ENCODE results near the gene MMP17.

MMP17 gene

GRCh38 chr12:131793243-131794022 lies 34.8 kb upstream of the MMP17 start:
- Histone ChIP-seq H3K4me1 (ENCODE audit: control insufficient read depth in 1 of 2, insufficient read depth in 2 of 2, low read length in 2 of 2) (no peaks in the 10 kb centered on the region), H3K27me3 (ENCODE audit: low read depth, low read length) (no peaks in the 10 kb centered on the region), H3K27ac (ENCODE audit: low read length) (no peak overlapping the region), H3K4me3 (ENCODE audit: low read depth in 1 of 2, low read length in 2 of 2) (no peak overlapping the region), H3K9me3 (ENCODE audit: control insufficient read depth in 1 of 2, low read length in 2 of 2) (no peaks in the 10 kb centered on the region), H3K36me3 (ENCODE audit: control insufficient read depth in 1 of 2, insufficient read depth in 2 of 2, low read length in 2 of 2) (peaks cover 47 to 49% of the 10 kb centered on the region in 2 donors)

GRCh38 chr12:131794061-131794460 lies 34.1 kb upstream of the MMP17 start:
- H3K4me1 ChIP-seq (ENCODE audit: control insufficient read depth in 1 of 2, insufficient read depth in 2 of 2, low read length in 2 of 2) = no peaks in the 10 kb centered on the region
- H3K27ac ChIP-seq (ENCODE audit: low read length) = no peak overlapping the region
- peaks cover 49 to 51% of the 10 kb centered on the region in 2 donors for H3K36me3 ChIP-seq (ENCODE audit: control insufficient read depth in 1 of 2, insufficient read depth in 2 of 2, low read length in 2 of 2)
- H3K4me3 ChIP-seq (ENCODE audit: low read depth in 1 of 2, low read length in 2 of 2) = no peak overlapping the region
- H3K9me3 ChIP-seq (ENCODE audit: control insufficient read depth in 1 of 2, low read length in 2 of 2) = no peaks in the 10 kb centered on the region
- H3K27me3 ChIP-seq (ENCODE audit: low read depth, low read length) = no peaks in the 10 kb centered on the region

- H3K36me3 ChIP-seq (ENCODE audit: control insufficient read depth in 1 of 2, insufficient read depth in 2 of 2, low read length in 2 of 2) = peaks cover 48 to 56% of the 10 kb centered on the region in 2 donors
- no peaks in the 10 kb centered on the region for H3K27me3 ChIP-seq (ENCODE audit: low read depth, low read length)
- no peaks in the 10 kb centered on the region for H3K4me1 ChIP-seq (ENCODE audit: control insufficient read depth in 1 of 2, insufficient read depth in 2 of 2, low read length in 2 of 2)
- no peak overlapping the region for H3K4me3 ChIP-seq (ENCODE audit: low read depth in 1 of 2, low read length in 2 of 2)
- no peak overlapping the region for H3K27ac ChIP-seq (ENCODE audit: low read length)
- no peaks in the 10 kb centered on the region for H3K9me3 ChIP-seq (ENCODE audit: control insufficient read depth in 1 of 2, low read length in 2 of 2)
These were observed 33.6 kb upstream of the MMP17 start for GRCh38 chr12:131794573-131794972.

GRCh38 chr12:131795064-131795463 lies 33.1 kb upstream of the MMP17 start:
- H3K27me3 ChIP-seq (ENCODE audit: low read depth, low read length) = no peaks in the 10 kb centered on the region
- H3K27ac ChIP-seq (ENCODE audit: low read length) = no peak overlapping the region
- peaks cover 45 to 60% of the 10 kb centered on the region in 2 donors for H3K36me3 ChIP-seq (ENCODE audit: control insufficient read depth in 1 of 2, insufficient read depth in 2 of 2, low read length in 2 of 2)
- H3K9me3 ChIP-seq (ENCODE audit: control insufficient read depth in 1 of 2, low read length in 2 of 2) = no peaks in the 10 kb centered on the region
- no peaks in the 10 kb centered on the region for H3K4me1 ChIP-seq (ENCODE audit: control insufficient read depth in 1 of 2, insufficient read depth in 2 of 2, low read length in 2 of 2)
- H3K4me3 ChIP-seq (ENCODE audit: low read depth in 1 of 2, low read length in 2 of 2) = no peak overlapping the region

DNA sequence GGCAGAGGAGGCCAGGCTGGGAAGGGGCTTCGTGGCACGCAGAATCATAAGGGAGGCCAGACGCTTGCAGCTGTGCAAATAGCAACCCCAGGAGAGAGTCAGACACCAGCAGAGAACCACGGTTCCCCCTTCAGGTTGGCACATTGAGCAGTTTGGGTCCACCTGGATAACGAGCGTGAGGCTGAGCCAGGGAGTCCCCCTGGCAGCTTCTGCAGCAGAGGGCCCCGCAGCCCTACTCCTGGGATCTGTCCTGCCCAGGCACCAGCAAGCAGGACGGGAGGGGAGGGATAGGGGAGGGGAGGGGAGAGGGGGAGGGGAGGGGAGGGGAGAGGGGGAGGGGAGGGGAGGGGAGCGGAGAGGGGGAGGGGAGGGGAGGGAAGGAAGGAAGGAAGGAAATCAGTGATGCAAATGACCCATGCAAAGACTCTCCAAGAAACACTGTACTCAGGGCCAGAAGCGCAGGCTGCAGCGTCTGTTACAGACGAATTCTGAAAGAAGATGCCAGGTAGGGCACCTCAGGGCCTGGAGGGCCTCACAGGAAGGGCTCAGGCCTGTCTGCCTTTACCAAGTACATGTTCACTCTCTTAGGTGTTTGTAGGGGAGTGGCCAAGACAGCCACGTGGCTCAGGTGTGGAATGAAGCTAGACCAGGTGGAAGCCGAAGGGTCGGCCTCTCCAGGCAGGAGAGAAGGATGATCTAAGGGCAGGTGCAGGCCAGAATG lies 32.3 kb upstream of the MMP17 start:
- Histone ChIP-seq H3K36me3 (ENCODE audit: control insufficient read depth in 1 of 2, insufficient read depth in 2 of 2, low read length in 2 of 2) (peaks cover 39 to 60% of the 10 kb centered on the region in 2 donors), H3K4me1 (ENCODE audit: control insufficient read depth in 1 of 2, insufficient read depth in 2 of 2, low read length in 2 of 2) (no peaks in the 10 kb centered on the region), H3K4me3 (ENCODE audit: low read depth in 1 of 2, low read length in 2 of 2) (no peak overlapping the region), H3K9me3 (ENCODE audit: control insufficient read depth in 1 of 2, low read length in 2 of 2) (no peaks in the 10 kb centered on the region), H3K27me3 (ENCODE audit: low read depth, low read length) (no peaks in the 10 kb centered on the region), H3K27ac (ENCODE audit: low read length) (no peak overlapping the region)

- peaks cover 39 to 61% of the 10 kb centered on the region in 2 donors for H3K36me3 ChIP-seq (ENCODE audit: control insufficient read depth in 1 of 2, insufficient read depth in 2 of 2, low read length in 2 of 2)
- no peaks in the 10 kb centered on the region for H3K27me3 ChIP-seq (ENCODE audit: low read depth, low read length)
- H3K27ac ChIP-seq (ENCODE audit: low read length) = no peak overlapping the region
- H3K4me1 ChIP-seq (ENCODE audit: control insufficient read depth in 1 of 2, insufficient read depth in 2 of 2, low read length in 2 of 2) = no peaks in the 10 kb centered on the region
- H3K9me3 ChIP-seq (ENCODE audit: control insufficient read depth in 1 of 2, low read length in 2 of 2) = no peaks in the 10 kb centered on the region
- H3K4me3 ChIP-seq (ENCODE audit: low read depth in 1 of 2, low read length in 2 of 2) = no peak overlapping the region
These were observed 31.8 kb upstream of the MMP17 start for GRCh38 chr12:131796411-131796736.

DNA sequence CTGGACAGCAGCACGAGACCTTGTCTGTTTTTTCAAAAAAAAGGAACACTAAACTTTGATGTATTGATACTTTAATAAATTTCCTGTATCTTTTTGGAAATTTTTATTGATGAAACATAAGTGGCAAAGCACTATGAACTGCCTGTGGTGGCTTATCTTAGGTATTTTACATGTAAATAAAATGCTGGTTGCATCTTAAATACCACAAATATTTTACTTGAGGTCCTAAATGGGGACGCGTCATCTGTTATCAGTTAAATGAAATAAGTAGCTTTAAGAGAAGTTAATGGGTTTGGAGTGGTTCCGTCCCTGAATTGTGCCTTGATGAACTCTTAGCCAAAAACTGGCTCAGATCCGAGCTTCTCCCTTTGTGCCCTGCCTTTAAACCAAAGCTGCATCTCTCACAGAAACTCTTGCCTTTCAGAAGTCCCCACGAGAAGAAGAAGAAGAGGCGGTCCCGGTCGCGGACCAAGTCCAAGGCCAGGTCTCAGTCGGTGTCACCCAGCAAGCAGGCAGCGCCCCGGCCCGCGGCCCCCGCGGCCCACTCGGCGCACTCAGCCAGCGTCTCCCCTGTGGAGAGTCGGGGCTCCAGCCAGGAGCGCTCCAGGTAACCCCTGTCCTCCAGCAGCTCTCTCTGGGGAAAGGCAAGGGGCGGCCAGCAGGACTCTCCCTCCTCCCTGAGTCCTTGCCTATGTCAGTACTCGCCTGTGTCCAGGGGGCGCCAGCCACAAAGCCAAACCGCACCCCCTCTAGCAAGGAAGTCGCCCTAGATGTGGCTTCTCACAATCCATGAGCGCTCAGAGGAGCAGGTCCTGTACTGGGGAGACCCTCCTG lies 31.2 kb upstream of the MMP17 start:
- peaks cover 37 to 62% of the 10 kb centered on the region in 2 donors for H3K36me3 ChIP-seq (ENCODE audit: control insufficient read depth in 1 of 2, insufficient read depth in 2 of 2, low read length in 2 of 2)
- no peak overlapping the region for H3K4me3 ChIP-seq (ENCODE audit: low read depth in 1 of 2, low read length in 2 of 2)
- no peaks in the 10 kb centered on the region for H3K4me1 ChIP-seq (ENCODE audit: control insufficient read depth in 1 of 2, insufficient read depth in 2 of 2, low read length in 2 of 2)

DNA sequence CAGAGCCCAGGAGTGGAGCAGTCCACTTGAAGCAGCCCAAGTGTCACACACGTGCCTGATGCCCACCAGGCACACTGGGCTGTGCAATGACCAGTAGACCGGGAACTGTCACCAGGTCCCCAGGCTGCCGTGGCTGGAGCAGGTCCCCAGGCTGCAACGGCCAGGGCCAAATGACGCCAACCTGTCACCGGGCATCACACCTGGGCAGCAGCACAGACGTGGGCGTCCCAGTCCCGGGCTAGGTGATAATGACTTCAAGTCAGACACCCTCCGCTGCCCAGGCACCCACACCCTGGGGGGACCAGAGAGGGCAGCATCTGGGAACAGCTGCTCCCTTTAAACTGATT lies 30.6 kb upstream of the MMP17 start:
- H3K27ac ChIP-seq (ENCODE audit: low read length) = no peak overlapping the region
- H3K36me3 ChIP-seq (ENCODE audit: control insufficient read depth in 1 of 2, insufficient read depth in 2 of 2, low read length in 2 of 2) = peaks cover 40 to 63% of the 10 kb centered on the region in 2 donors
- no peaks in the 10 kb centered on the region for H3K27me3 ChIP-seq (ENCODE audit: low read depth, low read length)
- H3K9me3 ChIP-seq (ENCODE audit: control insufficient read depth in 1 of 2, low read length in 2 of 2) = no peaks in the 10 kb centered on the region
- no peaks in the 10 kb centered on the region for H3K4me1 ChIP-seq (ENCODE audit: control insufficient read depth in 1 of 2, insufficient read depth in 2 of 2, low read length in 2 of 2)
- no peak overlapping the region for H3K4me3 ChIP-seq (ENCODE audit: low read depth in 1 of 2, low read length in 2 of 2)

More for the DNA sequence above, 31.2 kb upstream of the MMP17 start:
- no peaks in the 10 kb centered on the region for H3K27me3 ChIP-seq (ENCODE audit: low read depth, low read length)
- no peak overlapping the region for H3K27ac ChIP-seq (ENCODE audit: low read length)
- H3K9me3 ChIP-seq (ENCODE audit: control insufficient read depth in 1 of 2, low read length in 2 of 2) = no peaks in the 10 kb centered on the region

DNA sequence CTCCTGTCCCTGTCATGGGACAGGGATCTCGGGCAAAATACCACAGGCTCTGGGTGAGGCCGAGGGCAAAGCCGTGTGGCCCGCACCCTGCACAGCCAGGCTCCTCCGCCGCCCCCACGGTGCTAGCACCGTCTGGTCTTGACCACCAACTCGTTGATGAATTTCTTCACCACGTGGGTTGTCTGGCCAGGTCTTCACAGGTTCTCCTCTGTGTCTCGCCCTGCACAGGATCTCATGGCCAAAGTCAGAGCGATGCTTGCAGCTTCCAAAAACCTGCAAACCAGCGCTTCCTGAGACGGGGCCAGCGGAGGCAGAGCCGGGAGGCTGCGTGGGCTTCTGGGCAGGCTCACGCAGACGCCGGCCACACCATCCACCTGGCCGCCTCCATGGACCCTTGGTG lies 29.0 kb upstream of the MMP17 start:
- H3K36me3 ChIP-seq (ENCODE audit: control insufficient read depth in 1 of 2, insufficient read depth in 2 of 2, low read length in 2 of 2) = peaks cover 33 to 59% of the 10 kb centered on the region in 2 donors
- H3K27ac ChIP-seq (ENCODE audit: low read length) = no peak overlapping the region
- H3K4me1 ChIP-seq (ENCODE audit: control insufficient read depth in 1 of 2, insufficient read depth in 2 of 2, low read length in 2 of 2) = peaks cover 0 to 5% of the 10 kb centered on the region in 2 donors
- no peaks in the 10 kb centered on the region for H3K27me3 ChIP-seq (ENCODE audit: low read depth, low read length)
- no peaks in the 10 kb centered on the region for H3K9me3 ChIP-seq (ENCODE audit: control insufficient read depth in 1 of 2, low read length in 2 of 2)
- no peak overlapping the region for H3K4me3 ChIP-seq (ENCODE audit: low read depth in 1 of 2, low read length in 2 of 2)

- no peaks in the 10 kb centered on the region for H3K27me3 ChIP-seq (ENCODE audit: low read depth, low read length)
- no peaks in the 10 kb centered on the region for H3K9me3 ChIP-seq (ENCODE audit: control insufficient read depth in 1 of 2, low read length in 2 of 2)
- no peak overlapping the region for H3K4me3 ChIP-seq (ENCODE audit: low read depth in 1 of 2, low read length in 2 of 2)
- H3K27ac ChIP-seq (ENCODE audit: low read length) = no peak overlapping the region
- peaks cover 0 to 5% of the 10 kb centered on the region in 2 donors for H3K4me1 ChIP-seq (ENCODE audit: control insufficient read depth in 1 of 2, insufficient read depth in 2 of 2, low read length in 2 of 2)
- H3K36me3 ChIP-seq (ENCODE audit: control insufficient read depth in 1 of 2, insufficient read depth in 2 of 2, low read length in 2 of 2) = peaks cover 28 to 54% of the 10 kb centered on the region in 2 donors
These were observed 28.2 kb upstream of the MMP17 start for GRCh38 chr12:131799828-131800593.

All from muscle layer of duodenum (tissue), 2 donors.